Measurements from ENCODE around the gene COPG2.
A peak's percentile ranks its signal among the peaks of the same experiment; 100 is the strongest.

COPG2 gene, protein sequence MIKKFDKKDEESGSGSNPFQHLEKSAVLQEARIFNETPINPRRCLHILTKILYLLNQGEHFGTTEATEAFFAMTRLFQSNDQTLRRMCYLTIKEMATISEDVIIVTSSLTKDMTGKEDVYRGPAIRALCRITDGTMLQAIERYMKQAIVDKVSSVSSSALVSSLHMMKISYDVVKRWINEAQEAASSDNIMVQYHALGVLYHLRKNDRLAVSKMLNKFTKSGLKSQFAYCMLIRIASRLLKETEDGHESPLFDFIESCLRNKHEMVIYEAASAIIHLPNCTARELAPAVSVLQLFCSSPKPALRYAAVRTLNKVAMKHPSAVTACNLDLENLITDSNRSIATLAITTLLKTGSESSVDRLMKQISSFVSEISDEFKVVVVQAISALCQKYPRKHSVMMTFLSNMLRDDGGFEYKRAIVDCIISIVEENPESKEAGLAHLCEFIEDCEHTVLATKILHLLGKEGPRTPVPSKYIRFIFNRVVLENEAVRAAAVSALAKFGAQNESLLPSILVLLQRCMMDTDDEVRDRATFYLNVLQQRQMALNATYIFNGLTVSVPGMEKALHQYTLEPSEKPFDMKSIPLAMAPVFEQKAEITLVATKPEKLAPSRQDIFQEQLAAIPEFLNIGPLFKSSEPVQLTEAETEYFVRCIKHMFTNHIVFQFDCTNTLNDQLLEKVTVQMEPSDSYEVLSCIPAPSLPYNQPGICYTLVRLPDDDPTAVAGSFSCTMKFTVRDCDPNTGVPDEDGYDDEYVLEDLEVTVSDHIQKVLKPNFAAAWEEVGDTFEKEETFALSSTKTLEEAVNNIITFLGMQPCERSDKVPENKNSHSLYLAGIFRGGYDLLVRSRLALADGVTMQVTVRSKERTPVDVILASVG

GRCh38 chr7:130668258-130669084, at the start of gene COPG2:
TSS of gene COPG2 (minus strand) at chr7:130668748. CDS start at chr7:130668668, 80 bp downstream.
- DNase-seq (ENCODE audit: low spot score), result peak; percentile 98
- no peak for TF ChIP-seq CTCF (IDR thresholded peaks at IDR 0.05; ENCODE audit: extremely low read depth, missing control alignments)

- DNase-seq (ENCODE audit: low spot score), result no peak
- TF ChIP-seq CTCF (IDR thresholded peaks at IDR 0.05; ENCODE audit: extremely low read depth, missing control alignments), result no peak
These were observed 43.9 kb upstream of the COPG2 start for GRCh38 chr7:130712416-130712815.

GRCh38 chr7:130708766-130709165, 40.2 kb upstream of the COPG2 start:
- TF ChIP-seq CTCF (IDR thresholded peaks at IDR 0.05; ENCODE audit: extremely low read depth, missing control alignments), result no peak
- no peak for DNase-seq (ENCODE audit: low spot score)

- TF ChIP-seq CTCF (IDR thresholded peaks at IDR 0.05; ENCODE audit: extremely low read depth, missing control alignments), result no peak
- DNase-seq (ENCODE audit: low spot score), result no peak
These were observed 39.5 kb upstream of the COPG2 start for GRCh38 chr7:130708001-130708400.

- TF ChIP-seq CTCF (IDR thresholded peaks at IDR 0.05; ENCODE audit: extremely low read depth, missing control alignments), result no peak
These were observed 35.3 kb upstream of the COPG2 start for GRCh38 chr7:130703851-130704250.

DNA sequence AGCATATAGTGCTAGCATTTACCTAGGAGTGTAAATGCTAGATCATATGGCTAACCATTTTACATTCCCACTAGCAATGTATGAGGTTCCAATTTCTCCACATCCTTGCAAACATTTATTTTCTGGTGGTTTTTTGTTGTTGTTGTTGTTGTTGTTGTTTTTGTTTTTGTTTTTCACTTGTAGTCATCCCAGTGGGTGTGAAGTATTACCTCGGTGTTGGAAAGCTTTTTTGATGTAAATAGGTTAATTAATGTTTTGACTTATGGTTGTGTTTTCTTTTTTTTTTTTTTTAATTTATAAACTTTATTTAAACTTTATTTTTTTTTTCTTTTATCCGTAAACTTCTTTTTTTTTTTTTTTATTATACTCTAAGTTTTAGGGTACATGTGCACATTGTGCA, 33.1 kb upstream of the COPG2 start:
- no peak for DNase-seq (ENCODE audit: low spot score)
- no peak for TF ChIP-seq CTCF (IDR thresholded peaks at IDR 0.05; ENCODE audit: extremely low read depth, missing control alignments)

More at GRCh38 chr7:130703851-130704250, 35.3 kb upstream of the COPG2 start:
- DNase-seq (ENCODE audit: low spot score), result no peak

Data from GM20000 (cell line).